ENCODE measurements around the gene TRIM46.

TRIM46 gene, protein sequence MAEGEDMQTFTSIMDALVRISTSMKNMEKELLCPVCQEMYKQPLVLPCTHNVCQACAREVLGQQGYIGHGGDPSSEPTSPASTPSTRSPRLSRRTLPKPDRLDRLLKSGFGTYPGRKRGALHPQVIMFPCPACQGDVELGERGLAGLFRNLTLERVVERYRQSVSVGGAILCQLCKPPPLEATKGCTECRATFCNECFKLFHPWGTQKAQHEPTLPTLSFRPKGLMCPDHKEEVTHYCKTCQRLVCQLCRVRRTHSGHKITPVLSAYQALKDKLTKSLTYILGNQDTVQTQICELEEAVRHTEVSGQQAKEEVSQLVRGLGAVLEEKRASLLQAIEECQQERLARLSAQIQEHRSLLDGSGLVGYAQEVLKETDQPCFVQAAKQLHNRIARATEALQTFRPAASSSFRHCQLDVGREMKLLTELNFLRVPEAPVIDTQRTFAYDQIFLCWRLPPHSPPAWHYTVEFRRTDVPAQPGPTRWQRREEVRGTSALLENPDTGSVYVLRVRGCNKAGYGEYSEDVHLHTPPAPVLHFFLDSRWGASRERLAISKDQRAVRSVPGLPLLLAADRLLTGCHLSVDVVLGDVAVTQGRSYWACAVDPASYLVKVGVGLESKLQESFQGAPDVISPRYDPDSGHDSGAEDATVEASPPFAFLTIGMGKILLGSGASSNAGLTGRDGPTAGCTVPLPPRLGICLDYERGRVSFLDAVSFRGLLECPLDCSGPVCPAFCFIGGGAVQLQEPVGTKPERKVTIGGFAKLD

GRCh38 chr1:155173478-155174323 is at the start of gene TRIM46:
TRIM46 (plus strand) TSS chr1:155173849; CDS start chr1:155173967, 118 bp downstream.
- DNase-seq (ENCODE audit: low read depth), result no peak

- no peak for DNase-seq (ENCODE audit: low read depth)
Observed at GRCh38 chr1:155124503-155125463, 48.9 kb upstream of the TRIM46 start.

- no peak for DNase-seq (ENCODE audit: low read depth)
Observed at GRCh38 chr1:155125511-155125945, 48.1 kb upstream of the TRIM46 start.

DNA sequence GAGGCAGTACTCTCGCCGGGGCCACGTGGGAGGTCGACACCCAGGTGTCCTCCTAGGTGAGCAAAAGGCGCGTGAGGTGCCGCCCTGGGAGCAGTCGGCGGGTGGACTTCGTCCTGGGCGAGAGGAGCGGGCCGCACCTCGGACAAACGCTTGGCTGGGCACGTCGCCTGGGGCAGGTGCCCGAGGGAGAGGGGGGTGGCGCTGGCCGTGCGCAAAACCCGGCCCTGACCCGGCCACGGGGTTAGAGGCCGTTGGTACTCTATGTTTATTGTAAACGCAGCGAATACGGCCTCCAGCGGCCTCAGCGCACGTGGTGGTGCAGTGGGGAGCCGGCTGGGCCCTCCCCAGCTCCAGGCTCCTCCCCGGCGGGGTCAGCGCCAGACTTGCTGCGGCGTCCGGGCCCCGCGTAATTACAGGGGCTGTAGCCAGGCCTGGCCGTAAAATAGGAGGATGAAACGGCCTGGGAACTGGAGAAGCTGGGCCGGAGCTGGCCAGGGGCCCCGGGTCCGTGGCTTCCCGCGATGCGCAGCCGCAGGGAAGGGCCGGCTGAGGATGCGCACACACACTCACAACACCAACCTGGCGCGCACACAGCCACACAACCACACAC is 47.6 kb upstream of the TRIM46 start:
- DNase-seq (ENCODE audit: low read depth), result no peak

- DNase-seq (ENCODE audit: low read depth), result no peak
Observed at GRCh38 chr1:155126556-155127104, 47.0 kb upstream of the TRIM46 start.

DNA sequence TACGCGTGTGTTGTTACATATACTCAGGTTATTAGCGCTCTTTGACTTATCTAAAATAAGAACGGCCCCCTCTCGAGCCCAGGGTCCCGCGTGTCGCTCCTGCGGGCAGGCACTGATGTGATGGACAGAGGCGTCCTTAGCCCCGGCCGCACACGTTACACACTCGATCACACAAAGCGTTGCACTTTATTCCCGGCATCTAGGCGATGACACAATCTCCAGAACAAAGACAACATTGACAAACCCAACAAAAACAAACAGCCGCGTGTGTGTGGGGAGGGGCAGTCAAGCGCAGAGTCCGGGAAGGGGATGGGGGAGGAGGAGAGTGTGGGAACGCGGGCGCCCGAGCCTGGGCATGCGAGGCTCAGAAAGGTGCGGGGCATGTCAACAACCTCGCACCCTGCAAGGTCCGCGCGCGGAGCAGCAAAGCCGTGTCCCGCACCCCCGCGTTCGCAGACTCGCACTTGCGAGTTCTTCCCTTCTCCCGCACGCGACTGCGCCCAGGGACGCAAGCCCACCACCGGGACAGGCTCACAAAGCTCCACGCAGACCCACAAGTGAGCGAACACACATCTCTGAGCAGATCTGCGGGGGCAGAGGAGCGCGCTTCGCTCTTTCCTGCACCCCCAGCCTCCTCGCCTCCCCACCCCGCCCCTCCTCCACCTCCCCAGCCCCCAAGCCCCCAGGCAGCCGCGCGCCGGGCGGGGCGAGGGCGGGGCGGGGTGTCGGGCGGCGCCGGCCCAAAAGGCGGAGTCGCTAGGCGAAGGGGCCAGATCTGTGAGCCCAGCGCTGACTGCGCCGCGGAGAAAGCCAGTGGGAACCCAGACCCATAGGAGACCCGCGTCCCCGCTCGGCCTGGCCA is 46.3 kb upstream of the TRIM46 start, which contains the start of gene EFNA1:
Gene EFNA1 (plus strand): TSS at position 772 of the 862 bp plus-strand sequence. CDS start 102 bp downstream, outside the sequence.
- DNase-seq (ENCODE audit: low read depth), result no peak

GRCh38 chr1:155127967-155128754 is 45.5 kb upstream of the TRIM46 start:
- no peak for DNase-seq (ENCODE audit: low read depth)

DNA sequence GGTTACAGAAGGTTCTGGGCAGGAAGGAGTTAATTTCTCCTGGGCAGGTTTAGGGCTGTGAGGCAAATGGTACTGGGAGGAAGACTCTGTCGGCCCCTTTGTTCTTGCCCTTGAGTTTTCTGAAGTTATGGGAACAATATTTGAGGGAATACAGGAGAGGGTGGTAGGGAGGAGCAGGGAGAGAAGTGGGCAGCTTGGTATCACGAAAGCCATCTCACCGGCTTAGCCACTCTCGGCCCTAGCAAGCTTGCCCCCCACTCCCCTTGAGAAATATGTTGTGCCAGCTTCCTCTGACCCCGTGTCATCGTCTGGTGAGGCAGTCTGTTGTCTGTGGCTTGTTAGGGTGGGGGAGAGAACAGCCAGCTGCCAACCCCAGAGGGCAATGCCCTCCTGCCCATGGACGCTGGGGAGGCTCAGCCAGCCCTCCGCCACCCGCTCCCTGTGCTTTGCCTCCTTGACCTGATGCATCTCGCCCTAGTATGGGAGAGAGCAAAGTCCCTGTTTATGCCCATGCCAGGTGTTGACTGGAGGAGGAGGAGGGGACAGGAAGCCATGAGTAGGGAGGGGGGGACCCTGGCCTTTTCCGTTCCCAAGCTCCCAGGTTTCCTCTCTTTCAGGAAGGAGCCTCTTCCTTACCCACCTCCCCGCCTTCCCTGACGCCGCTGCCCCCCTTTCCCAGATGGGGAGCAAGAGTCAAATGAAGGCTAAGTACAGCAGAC is 44.7 kb upstream of the TRIM46 start:
- no peak for DNase-seq (ENCODE audit: low read depth)

DNA sequence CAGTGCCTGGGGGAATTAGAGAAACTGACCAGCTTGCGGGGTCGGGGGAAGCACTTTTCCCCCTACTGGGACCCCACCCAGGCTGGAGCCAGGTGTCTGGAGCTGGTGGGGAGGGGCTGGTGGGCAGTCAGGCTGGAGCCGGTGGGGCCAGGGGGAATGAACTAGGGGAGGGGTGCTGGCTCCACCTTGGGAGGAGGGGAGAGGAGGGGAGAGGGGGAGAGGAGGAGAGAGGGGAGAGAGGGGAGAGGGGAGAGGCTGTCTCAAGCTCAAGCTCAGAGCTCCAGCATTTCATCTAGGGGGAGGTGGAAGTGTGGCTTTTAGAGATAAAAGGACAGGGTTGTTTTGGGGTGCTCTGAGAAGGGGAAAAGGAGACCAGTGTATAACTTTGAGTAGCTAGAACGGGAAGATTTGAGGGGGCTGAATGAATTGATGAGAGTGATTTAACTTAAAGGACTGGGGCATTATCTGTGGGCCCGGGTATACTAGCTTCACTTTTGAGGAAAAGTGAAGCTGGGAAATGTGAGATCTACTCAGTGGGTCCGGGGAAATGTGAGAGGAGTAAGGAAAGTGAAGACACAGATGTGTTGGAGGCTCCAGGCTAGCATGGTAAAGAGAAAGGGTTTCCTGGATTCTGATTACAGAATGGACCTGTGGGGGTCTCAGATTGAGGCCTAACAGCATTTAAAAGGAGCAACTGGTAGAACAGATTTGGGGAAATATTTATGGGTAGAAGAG is 43.2 kb upstream of the TRIM46 start:
- no peak for DNase-seq (ENCODE audit: low read depth)

DNA sequence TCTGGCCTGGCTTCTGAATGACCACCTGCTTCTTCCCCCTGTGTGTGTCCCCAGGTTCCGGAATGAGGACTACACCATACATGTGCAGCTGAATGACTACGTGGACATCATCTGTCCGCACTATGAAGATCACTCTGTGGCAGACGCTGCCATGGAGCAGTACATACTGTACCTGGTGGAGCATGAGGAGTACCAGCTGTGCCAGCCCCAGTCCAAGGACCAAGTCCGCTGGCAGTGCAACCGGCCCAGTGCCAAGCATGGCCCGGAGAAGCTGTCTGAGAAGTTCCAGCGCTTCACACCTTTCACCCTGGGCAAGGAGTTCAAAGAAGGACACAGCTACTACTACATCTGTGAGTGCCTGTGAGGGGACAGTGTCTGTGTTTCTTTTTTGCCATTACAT is 42.4 kb upstream of the TRIM46 start:
- no peak for DNase-seq (ENCODE audit: low read depth)

GRCh38 chr1:155131856-155132255 is 41.8 kb upstream of the TRIM46 start:
- DNase-seq (ENCODE audit: low read depth), result no peak

DNA sequence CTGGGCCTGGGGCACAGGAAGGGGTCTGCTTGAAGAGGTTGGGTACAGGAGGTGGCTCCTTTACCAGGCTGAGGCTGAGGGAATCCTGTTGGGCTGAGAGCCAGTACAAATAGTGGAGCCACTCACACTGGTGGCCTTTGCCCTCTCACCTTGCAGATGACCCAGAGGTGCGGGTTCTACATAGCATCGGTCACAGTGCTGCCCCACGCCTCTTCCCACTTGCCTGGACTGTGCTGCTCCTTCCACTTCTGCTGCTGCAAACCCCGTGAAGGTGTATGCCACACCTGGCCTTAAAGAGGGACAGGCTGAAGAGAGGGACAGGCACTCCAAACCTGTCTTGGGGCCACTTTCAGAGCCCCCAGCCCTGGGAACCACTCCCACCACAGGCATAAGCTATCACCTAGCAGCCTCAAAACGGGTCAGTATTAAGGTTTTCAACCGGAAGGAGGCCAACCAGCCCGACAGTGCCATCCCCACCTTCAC is 39.8 kb upstream of the TRIM46 start:
- no peak for DNase-seq (ENCODE audit: low read depth)

GRCh38 chr1:155134322-155134721 is 39.3 kb upstream of the TRIM46 start:
- DNase-seq (ENCODE audit: low read depth), result no peak

GRCh38 chr1:155134880-155135414 is 38.7 kb upstream of the TRIM46 start:
- DNase-seq (ENCODE audit: low read depth), result peak; percentile 85

GRCh38 chr1:155135415-155136028 is 38.1 kb upstream of the TRIM46 start, which contains the start of gene SLC50A1:
SLC50A1 (plus strand) TSS chr1:155135852; CDS start chr1:155135912, 60 bp downstream.
- peak; percentile 82 for DNase-seq (ENCODE audit: low read depth)

DNA sequence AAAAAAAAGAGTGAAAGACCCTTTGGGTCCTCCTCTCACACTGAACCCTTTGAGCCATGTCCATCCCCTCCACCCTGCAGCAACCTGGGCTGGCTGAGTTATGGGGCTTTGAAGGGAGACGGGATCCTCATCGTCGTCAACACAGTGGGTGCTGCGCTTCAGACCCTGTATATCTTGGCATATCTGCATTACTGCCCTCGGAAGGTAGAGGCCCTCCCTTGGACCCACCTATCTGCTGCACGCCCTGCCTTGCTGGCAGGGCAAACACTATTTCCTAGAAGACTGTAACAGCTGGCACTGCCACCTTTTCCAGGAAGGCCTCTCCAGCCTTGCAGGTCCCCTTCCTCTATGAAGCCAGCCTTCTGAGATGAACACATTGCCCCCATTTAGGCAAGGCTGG is 36.9 kb upstream of the TRIM46 start:
- DNase-seq (ENCODE audit: low read depth), result no peak

Measured in GM04504 (cell line).